ENCODE data around the gene ATF7IP.

The ATF7IP gene

DNA sequence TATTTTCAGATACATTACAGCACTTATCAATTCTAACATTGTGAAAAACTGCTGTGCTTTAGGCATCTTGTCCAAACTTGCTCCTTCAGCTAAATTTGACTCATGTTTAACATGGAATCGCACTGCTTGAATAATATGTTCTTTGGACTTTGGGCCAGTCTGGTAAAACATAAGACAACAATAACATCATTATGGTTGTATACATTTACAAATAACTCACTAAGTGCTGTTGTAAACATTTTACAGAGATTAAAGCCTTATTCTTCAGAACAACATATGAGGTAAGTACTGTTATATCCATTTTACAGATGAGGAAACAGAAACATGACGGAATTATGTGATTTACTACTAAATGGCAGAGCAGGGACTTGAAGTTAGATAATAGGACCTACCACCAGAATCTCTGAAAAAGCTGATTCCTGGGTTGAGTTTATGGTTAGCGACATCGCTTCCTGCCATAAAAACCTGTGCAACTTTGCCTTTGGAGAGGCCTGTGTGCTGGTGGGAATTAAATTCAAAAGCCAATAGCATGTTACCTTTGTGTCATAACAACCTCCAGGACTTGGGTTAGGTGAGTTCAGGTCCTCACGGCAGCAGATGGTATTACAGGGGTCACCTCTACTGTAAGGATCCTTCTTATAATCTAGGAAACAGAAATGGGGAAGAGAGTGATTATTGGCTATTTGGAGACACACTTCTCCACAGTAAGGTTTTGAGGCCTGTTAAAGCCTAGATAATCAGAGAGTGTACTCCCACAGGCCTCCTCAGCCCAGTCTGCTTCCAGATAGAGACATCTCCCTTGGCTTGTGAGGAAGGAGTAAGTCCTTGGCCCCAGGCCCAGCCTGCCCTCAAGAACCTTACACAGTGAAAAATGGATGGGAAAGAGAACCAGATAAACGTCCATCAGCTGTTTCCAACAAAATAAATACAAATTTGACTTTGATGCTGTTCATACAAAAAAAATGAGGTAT lies 140.4 kb downstream of the ATF7IP start:
- Histone ChIP-seq H3K36me3 (ENCODE audit: control insufficient read depth in 1 of 2, insufficient read depth in 2 of 2, low read length in 2 of 2) (peaks cover 14 to 27% of the 10 kb centered on the region in 2 donors), H3K9me3 (ENCODE audit: control insufficient read depth in 1 of 2, low read length in 2 of 2) (no peaks in the 10 kb centered on the region), H3K4me3 (ENCODE audit: low read depth in 1 of 2, low read length in 2 of 2) (no peak overlapping the region), H3K27me3 (ENCODE audit: low read depth, low read length) (no peaks in the 10 kb centered on the region), H3K4me1 (ENCODE audit: control insufficient read depth in 1 of 2, insufficient read depth in 2 of 2, low read length in 2 of 2) (no peaks in the 10 kb centered on the region), H3K27ac (ENCODE audit: low read length) (no peak overlapping the region)

DNA sequence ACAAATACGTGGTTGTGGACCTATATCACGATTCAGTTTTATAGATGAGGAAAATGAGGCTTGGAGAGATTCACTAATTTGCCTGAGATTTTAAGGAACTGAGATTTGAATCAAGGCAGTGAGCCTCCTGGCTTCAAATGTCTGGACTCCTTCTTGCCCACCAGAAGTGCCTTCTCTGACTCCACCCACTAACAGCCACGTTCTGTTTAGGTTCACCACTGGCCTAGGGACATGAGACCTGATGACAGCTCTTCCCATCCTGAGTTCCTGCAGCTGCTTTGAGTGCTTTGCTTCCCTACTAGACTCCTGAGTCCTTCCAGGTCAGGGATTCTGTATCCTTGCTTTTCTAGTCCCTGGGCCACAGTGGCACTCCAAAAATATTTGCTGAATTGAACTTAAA lies 145.1 kb downstream of the ATF7IP start:
- Histone ChIP-seq H3K9me3 (ENCODE audit: control insufficient read depth in 1 of 2, low read length in 2 of 2) (no peaks in the 10 kb centered on the region), H3K27me3 (ENCODE audit: low read depth, low read length) (no peaks in the 10 kb centered on the region), H3K4me1 (ENCODE audit: control insufficient read depth in 1 of 2, insufficient read depth in 2 of 2, low read length in 2 of 2) (no peaks in the 10 kb centered on the region), H3K36me3 (ENCODE audit: control insufficient read depth in 1 of 2, insufficient read depth in 2 of 2, low read length in 2 of 2) (peaks cover 8 to 13% of the 10 kb centered on the region in 2 donors), H3K4me3 (ENCODE audit: low read depth in 1 of 2, low read length in 2 of 2) (no peak overlapping the region), H3K27ac (ENCODE audit: low read length) (no peak overlapping the region)

DNA sequence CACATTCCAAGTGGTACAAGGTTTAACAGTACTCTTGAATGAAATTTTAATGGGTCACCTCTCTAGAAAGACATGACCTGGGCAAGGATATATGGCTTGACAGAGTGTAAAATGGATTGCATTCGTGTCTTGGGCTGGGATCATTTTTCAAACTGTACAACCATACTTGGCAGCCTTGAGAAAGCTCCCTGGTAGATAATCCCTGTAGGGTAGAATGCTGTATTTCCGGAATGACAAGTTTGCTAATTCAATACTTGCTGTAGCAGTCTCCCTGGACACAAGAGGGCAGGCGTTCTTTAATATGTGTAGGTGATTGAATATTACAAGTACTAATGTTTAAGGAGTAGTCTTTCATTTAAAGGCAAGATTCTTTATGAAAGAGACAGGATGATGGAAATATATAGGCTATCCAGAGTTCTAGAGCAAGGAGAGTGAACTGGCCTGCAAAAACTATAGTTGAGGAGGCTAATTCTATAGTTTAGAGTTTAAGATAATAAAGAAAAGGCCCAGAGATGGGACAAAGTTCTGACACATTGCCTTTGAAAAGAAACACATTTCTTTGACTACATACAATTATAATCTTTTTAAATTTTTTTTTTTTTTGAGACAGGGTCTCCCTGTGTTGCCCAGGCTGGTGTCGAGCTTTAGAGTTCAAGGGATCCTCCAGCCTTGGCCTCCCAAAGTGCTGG lies 148.8 kb downstream of the ATF7IP start:
- H3K4me3 ChIP-seq (ENCODE audit: low read depth in 1 of 2, low read length in 2 of 2) = no peak overlapping the region
- H3K4me1 ChIP-seq (ENCODE audit: control insufficient read depth in 1 of 2, insufficient read depth in 2 of 2, low read length in 2 of 2) = no peaks in the 10 kb centered on the region
- H3K9me3 ChIP-seq (ENCODE audit: control insufficient read depth in 1 of 2, low read length in 2 of 2) = no peaks in the 10 kb centered on the region
- H3K27me3 ChIP-seq (ENCODE audit: low read depth, low read length) = no peaks in the 10 kb centered on the region
- H3K27ac ChIP-seq (ENCODE audit: low read length) = no peak overlapping the region
- H3K36me3 ChIP-seq (ENCODE audit: control insufficient read depth in 1 of 2, insufficient read depth in 2 of 2, low read length in 2 of 2) = peaks cover 4 to 7% of the 10 kb centered on the region in 2 donors

DNA sequence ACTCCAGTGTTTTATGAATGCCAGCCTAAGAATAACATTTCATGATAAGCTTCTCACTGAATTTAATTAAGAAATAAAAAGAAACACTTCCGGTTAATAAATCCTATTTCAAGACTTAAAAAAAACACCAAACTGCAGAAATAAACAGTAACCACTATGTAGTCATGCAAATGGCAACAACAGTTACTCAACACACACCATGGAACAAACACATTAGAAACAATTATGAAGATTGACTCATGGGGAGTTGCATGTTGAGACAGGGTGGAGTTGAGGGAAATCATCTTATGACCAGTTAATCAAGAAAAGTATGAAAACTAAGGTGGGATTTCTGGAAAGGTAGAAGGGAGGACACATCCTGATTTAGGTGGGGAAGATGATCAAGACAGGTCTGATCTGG lies 149.5 kb downstream of the ATF7IP start:
- no peak overlapping the region for H3K27ac ChIP-seq (ENCODE audit: low read length)
- no peaks in the 10 kb centered on the region for H3K9me3 ChIP-seq (ENCODE audit: control insufficient read depth in 1 of 2, low read length in 2 of 2)
- H3K27me3 ChIP-seq (ENCODE audit: low read depth, low read length) = no peaks in the 10 kb centered on the region
- H3K4me1 ChIP-seq (ENCODE audit: control insufficient read depth in 1 of 2, insufficient read depth in 2 of 2, low read length in 2 of 2) = no peaks in the 10 kb centered on the region
- no peak overlapping the region for H3K4me3 ChIP-seq (ENCODE audit: low read depth in 1 of 2, low read length in 2 of 2)
- peaks cover 4 to 7% of the 10 kb centered on the region in 2 donors for H3K36me3 ChIP-seq (ENCODE audit: control insufficient read depth in 1 of 2, insufficient read depth in 2 of 2, low read length in 2 of 2)

DNA sequence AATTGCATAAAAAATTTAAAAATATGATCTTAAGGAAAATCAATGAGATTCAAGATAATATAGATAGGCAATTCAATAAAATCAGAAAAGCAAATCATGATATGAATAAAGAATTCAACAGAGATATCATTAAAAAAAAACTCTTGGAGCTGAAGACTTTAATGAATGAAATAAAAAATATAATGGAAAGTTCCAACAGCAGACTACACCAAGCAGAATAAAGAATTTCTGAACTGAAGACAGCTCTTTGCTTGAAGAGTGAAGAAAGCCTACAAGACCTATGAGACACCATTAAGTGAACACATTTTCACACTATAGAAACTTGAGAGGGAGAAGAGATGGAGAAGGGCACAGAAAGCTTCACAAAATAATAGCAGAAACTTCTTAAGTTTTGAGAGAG lies 156.3 kb downstream of the ATF7IP start:
- Histone ChIP-seq H3K4me1 (ENCODE audit: control insufficient read depth in 1 of 2, insufficient read depth in 2 of 2, low read length in 2 of 2) (no peaks in the 10 kb centered on the region), H3K27ac (ENCODE audit: low read length) (no peak overlapping the region), H3K27me3 (ENCODE audit: low read depth, low read length) (no peaks in the 10 kb centered on the region), H3K9me3 (ENCODE audit: control insufficient read depth in 1 of 2, low read length in 2 of 2) (peaks cover 6 to 20% of the 10 kb centered on the region in 2 donors), H3K4me3 (ENCODE audit: low read depth in 1 of 2, low read length in 2 of 2) (no peak overlapping the region), H3K36me3 (ENCODE audit: control insufficient read depth in 1 of 2, insufficient read depth in 2 of 2, low read length in 2 of 2) (peaks cover 0 to 9% of the 10 kb centered on the region in 2 donors)

DNA sequence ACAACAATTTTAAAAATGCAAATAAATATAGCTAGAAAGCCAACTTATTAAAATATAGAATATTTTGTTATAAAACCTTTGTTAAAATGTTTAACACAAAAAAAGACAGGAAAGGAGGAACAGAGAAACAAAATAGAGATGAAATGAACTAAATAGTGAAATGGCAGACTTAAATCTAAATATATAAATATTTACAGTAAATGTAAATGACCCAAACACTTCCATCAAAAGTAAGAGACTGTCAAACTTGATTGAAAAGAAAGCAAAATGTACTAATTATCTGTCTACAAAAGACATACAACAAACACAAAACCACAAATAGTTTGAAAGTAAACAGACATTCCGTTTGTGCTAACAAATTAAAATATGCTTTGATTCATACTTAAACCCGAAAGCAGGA lies 160.5 kb downstream of the ATF7IP start:
- no peaks in the 10 kb centered on the region for H3K4me1 ChIP-seq (ENCODE audit: control insufficient read depth in 1 of 2, insufficient read depth in 2 of 2, low read length in 2 of 2)
- H3K4me3 ChIP-seq (ENCODE audit: low read depth in 1 of 2, low read length in 2 of 2) = no peak overlapping the region

DNA sequence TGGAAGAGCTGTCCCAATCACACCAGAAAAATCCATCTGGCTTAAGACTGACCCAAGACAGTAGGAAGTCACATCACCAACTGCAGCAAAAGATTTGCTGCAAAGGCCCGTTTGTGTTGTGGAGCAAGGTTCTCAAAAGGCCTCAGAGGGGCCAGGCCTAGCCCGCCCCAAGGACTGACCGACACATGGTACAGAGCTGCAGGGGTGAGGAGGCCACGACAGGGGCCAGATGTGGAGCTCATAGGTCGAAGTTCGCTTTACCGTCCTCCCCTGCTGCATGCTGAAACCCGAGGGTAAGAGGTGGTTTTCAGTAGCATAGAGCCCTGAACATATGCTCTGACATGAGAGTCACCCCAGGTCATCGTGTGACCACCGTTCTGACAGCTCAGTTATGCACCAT lies 166.7 kb downstream of the ATF7IP start:
- Histone ChIP-seq H3K27ac (ENCODE audit: low read length) (no peak overlapping the region), H3K27me3 (ENCODE audit: low read depth, low read length) (no peaks in the 10 kb centered on the region), H3K4me3 (ENCODE audit: low read depth in 1 of 2, low read length in 2 of 2) (no peak overlapping the region), H3K36me3 (ENCODE audit: control insufficient read depth in 1 of 2, insufficient read depth in 2 of 2, low read length in 2 of 2) (peaks cover 0 to 28% of the 10 kb centered on the region in 2 donors), H3K4me1 (ENCODE audit: control insufficient read depth in 1 of 2, insufficient read depth in 2 of 2, low read length in 2 of 2) (no peaks in the 10 kb centered on the region), H3K9me3 (ENCODE audit: control insufficient read depth in 1 of 2, low read length in 2 of 2) (no peaks in the 10 kb centered on the region)

More for the DNA sequence above, 160.5 kb downstream of the ATF7IP start:
- peaks cover 0 to 7% of the 10 kb centered on the region in 2 donors for H3K36me3 ChIP-seq (ENCODE audit: control insufficient read depth in 1 of 2, insufficient read depth in 2 of 2, low read length in 2 of 2)
- no peak overlapping the region for H3K27ac ChIP-seq (ENCODE audit: low read length)
- no peaks in the 10 kb centered on the region for H3K27me3 ChIP-seq (ENCODE audit: low read depth, low read length)
- peaks cover 6 to 18% of the 10 kb centered on the region in 2 donors for H3K9me3 ChIP-seq (ENCODE audit: control insufficient read depth in 1 of 2, low read length in 2 of 2)

DNA sequence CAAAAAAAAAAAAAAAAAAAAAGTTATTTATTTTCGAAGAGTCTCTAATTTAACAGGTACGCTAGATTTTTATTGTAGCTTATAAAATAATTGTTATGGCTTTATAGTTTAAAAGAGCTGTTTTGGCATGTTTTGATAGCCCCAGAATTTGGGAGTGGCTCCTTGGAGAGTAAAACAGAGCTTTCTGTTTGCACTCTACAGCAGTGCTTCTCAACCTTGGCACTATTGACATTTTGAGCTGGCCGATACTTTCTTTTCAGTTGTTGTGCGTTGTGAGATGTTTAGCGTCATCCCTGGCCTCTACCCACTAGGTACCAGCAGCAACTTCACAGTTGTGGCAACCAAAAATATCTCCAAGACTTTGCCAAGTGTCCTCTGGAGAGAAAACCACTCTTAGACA lies 171.6 kb downstream of the ATF7IP start:
- Histone ChIP-seq H3K9me3 (ENCODE audit: control insufficient read depth in 1 of 2, low read length in 2 of 2) (no peaks in the 10 kb centered on the region), H3K27me3 (ENCODE audit: low read depth, low read length) (no peaks in the 10 kb centered on the region), H3K36me3 (ENCODE audit: control insufficient read depth in 1 of 2, insufficient read depth in 2 of 2, low read length in 2 of 2) (peaks cover 0 to 28% of the 10 kb centered on the region in 2 donors), H3K4me3 (ENCODE audit: low read depth in 1 of 2, low read length in 2 of 2) (no peak overlapping the region), H3K27ac (ENCODE audit: low read length) (no peak overlapping the region), H3K4me1 (ENCODE audit: control insufficient read depth in 1 of 2, insufficient read depth in 2 of 2, low read length in 2 of 2) (no peaks in the 10 kb centered on the region)

DNA sequence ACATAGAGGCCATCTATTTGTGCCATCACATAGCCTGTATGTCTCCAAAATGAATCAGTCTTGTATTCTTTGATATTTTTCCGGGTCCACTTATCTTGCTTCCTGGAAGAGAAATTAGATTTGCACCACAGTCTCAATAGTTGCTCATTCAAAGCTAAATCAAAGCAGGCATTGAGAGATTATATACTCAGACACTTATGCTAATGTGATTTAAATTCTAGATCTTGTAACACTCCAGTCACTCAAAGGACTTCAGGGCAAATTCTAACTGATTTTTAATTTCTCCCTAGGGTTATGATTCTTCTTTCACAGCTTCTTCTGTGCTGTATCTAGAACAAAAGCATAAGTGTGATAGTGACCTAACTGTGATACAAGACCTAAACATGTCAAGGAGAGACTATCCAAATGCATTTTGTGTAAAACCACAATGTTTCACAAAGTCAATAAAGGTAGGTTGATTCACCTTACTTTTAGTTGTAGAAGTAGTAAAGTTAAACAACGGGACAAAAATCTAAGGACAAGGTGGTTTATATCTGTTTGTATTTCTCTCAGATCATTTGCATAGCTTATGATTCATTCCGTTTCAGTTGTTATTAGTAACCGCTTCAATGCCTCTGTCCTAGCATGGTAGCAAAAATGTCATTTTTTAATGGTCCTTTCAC lies 175.4 kb downstream of the ATF7IP start:
- no peaks in the 10 kb centered on the region for H3K9me3 ChIP-seq (ENCODE audit: control insufficient read depth in 1 of 2, low read length in 2 of 2)
- H3K27me3 ChIP-seq (ENCODE audit: low read depth, low read length) = no peaks in the 10 kb centered on the region
- H3K36me3 ChIP-seq (ENCODE audit: control insufficient read depth in 1 of 2, insufficient read depth in 2 of 2, low read length in 2 of 2) = peaks cover 0 to 7% of the 10 kb centered on the region in 2 donors
- H3K4me3 ChIP-seq (ENCODE audit: low read depth in 1 of 2, low read length in 2 of 2) = no peak overlapping the region
- no peaks in the 10 kb centered on the region for H3K4me1 ChIP-seq (ENCODE audit: control insufficient read depth in 1 of 2, insufficient read depth in 2 of 2, low read length in 2 of 2)
- no peak overlapping the region for H3K27ac ChIP-seq (ENCODE audit: low read length)

DNA sequence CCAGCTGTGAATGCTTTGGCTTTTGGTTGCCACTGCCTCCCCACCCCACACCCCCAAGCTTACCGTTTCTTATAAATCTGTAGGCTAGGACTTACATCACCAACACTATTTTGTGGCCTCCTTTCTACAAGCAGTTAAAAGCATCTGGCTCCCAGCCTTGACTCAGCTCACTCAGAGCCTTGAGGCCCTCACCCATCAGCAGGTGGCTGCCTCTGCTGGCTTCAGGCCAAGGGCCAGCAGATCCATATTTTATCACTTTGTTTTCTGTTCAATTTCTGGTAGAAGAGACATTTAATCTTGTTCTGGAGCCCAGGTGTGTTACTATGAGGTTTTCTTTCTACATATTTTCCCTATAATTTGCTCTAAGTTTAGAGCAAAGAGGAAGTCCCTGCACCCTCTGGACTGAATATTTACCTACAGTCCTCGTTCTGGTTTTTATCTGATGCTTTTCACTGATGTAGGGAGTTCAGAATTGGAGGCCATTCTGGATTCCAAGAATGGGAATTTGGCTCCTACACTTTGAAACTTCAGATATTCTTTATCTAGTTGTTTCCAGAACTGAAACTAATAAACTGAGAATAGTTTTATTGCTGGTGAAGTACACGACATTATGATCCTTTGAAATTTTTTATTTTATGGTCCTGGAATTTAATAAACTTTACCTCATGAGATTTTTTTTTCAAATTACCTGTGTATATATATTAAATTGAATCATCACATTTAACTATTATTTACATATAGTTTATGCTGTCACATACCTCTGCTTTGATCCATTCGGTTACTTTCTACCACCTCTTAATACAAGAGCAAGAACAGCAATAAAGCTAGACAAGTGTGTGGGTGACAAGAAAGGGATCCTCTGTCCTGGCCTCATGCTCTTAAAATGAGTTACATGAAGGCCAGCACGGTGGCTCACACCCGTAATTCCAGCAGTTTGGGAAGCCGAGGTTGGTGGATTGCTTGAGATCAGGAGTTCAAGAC lies 180.0 kb downstream of the ATF7IP start:
- Histone ChIP-seq H3K27ac (ENCODE audit: low read length) (no peak overlapping the region), H3K4me1 (ENCODE audit: control insufficient read depth in 1 of 2, insufficient read depth in 2 of 2, low read length in 2 of 2) (no peaks in the 10 kb centered on the region), H3K36me3 (ENCODE audit: control insufficient read depth in 1 of 2, insufficient read depth in 2 of 2, low read length in 2 of 2) (no peaks in the 10 kb centered on the region), H3K27me3 (ENCODE audit: low read depth, low read length) (no peaks in the 10 kb centered on the region), H3K9me3 (ENCODE audit: control insufficient read depth in 1 of 2, low read length in 2 of 2) (no peaks in the 10 kb centered on the region), H3K4me3 (ENCODE audit: low read depth in 1 of 2, low read length in 2 of 2) (no peak overlapping the region)
